SK-N-SH treated with all-trans-retinoic acid at 6 μM for 48 hours (cell line): ENCODE data around the gene PLEKHG4B.

Experiments
- ATAC-seq: fragments of 200-7000 bp; cut with Tn5 transposase; 3 replicates; pipeline ENCODE4 v1.9.1; 2020; ENCODE audit warnings: mild to moderate bottlenecking, moderate library complexity
- ARNTL ChIP-seq: fragments of 450-650 bp; formaldehyde crosslinking; IDR thresholded peaks from 2 replicates; pipeline ENCODE4 v1.5.0; 2020; ENCODE audit warnings: low read depth, mild to moderate bottlenecking, moderate library complexity, borderline replicate concordance
- BACH2 ChIP-seq: fragments of 250-450 bp; sonication (Bioruptor Pico); IDR thresholded peaks from 2 replicates; pipeline ENCODE4 v1.9.0; 2021; ENCODE audit warnings: mild to moderate bottlenecking, borderline replicate concordance
- CSDC2 ChIP-seq: fragments of 250-450 bp; sonication (Bioruptor Pico); IDR thresholded peaks from 2 replicates; pipeline ENCODE4 v1.5.0; 2020; ENCODE audit warnings: mild to moderate bottlenecking, moderate library complexity
- GLIS3 ChIP-seq: fragments of 250-450 bp; sonication (Bioruptor Pico); IDR thresholded peaks from 2 replicates; pipeline ENCODE4 v1.5.0; 2020; ENCODE audit warnings: mild to moderate bottlenecking, moderate library complexity
- ISL1 ChIP-seq: fragments of 250-450 bp; sonication (Bioruptor Pico); IDR thresholded peaks from 2 replicates; pipeline ENCODE4 v2.1.2; 2022; ENCODE audit warnings: mild to moderate bottlenecking, moderate library complexity
- OSR1 ChIP-seq: fragments of 250-450 bp; sonication (Bioruptor Pico); IDR thresholded peaks from 2 replicates; pipeline ENCODE4 v1.8.0; 2022; ENCODE audit warnings: moderate library complexity, mild to moderate bottlenecking, inconsistent platforms
- PPARA ChIP-seq: fragments of 250-450 bp; sonication (Bioruptor Pico); IDR thresholded peaks from 2 replicates; pipeline ENCODE4 v1.5.0; 2020; ENCODE audit warnings: mild to moderate bottlenecking, borderline replicate concordance
- RARB ChIP-seq: fragments of 250-450 bp; sonication (Bioruptor Pico); IDR thresholded peaks from 2 replicates; pipeline ENCODE4 v1.8.0; 2021; ENCODE audit warnings: mild to moderate bottlenecking, moderate library complexity
- TCF4 ChIP-seq: fragments of 250-450 bp; sonication (Bioruptor Pico); IDR thresholded peaks from 2 replicates; pipeline ENCODE4 v1.8.0; 2021; ENCODE audit warnings: mild to moderate bottlenecking, moderate library complexity, borderline replicate concordance
- TOX ChIP-seq: fragments of 250-450 bp; sonication (Bioruptor Pico); IDR thresholded peaks from 2 replicates; pipeline ENCODE4 v1.8.0; 2021; ENCODE audit warnings: mild to moderate bottlenecking, moderate library complexity, borderline replicate concordance
- ZC3H10 ChIP-seq: fragments of 250-450 bp; sonication (Bioruptor Pico); IDR thresholded peaks from 2 replicates; pipeline ENCODE4 v1.5.1; 2021; ENCODE audit warnings: mild to moderate bottlenecking, moderate library complexity
- ZFP3 ChIP-seq: fragments of 250-450 bp; sonication (Bioruptor Pico); IDR thresholded peaks from 2 replicates; pipeline ENCODE4 v1.5.0; 2020; ENCODE audit warnings: mild to moderate bottlenecking, moderate library complexity
- ZFP30 ChIP-seq: fragments of 450-650 bp; formaldehyde crosslinking; IDR thresholded peaks from 2 replicates; pipeline ENCODE4 v1.5.0; 2022; ENCODE audit warnings: mild to moderate bottlenecking, moderate library complexity
- ZNF70 ChIP-seq: fragments of 450-650 bp; formaldehyde crosslinking; IDR thresholded peaks from 2 replicates; pipeline ENCODE4 v1.5.0; 2020; ENCODE audit warnings: mild to moderate bottlenecking, moderate library complexity
- TF ChIP-seq, protein P1 (sequence below): fragments of 250-450 bp; sonication (Bioruptor Pico); IDR thresholded peaks from 2 replicates; pipeline ENCODE4 v1.8.0; 2021; ENCODE audit warnings: low read depth, mild to moderate bottlenecking, moderate library complexity, borderline replicate concordance
- TF ChIP-seq, protein P2 (sequence below): fragments of 250-450 bp; sonication (Bioruptor Pico); IDR thresholded peaks from 2 replicates; pipeline ENCODE4 v1.8.0; 2020; ENCODE audit warnings: mild to moderate bottlenecking, moderate library complexity, borderline replicate concordance
- TF ChIP-seq, protein P3 (sequence below): fragments of 250-450 bp; sonication (Bioruptor Pico); IDR thresholded peaks from 2 replicates; pipeline ENCODE4 v1.5.0; 2020; ENCODE audit warnings: mild to moderate bottlenecking, moderate library complexity

Gene PLEKHG4B

DNA sequence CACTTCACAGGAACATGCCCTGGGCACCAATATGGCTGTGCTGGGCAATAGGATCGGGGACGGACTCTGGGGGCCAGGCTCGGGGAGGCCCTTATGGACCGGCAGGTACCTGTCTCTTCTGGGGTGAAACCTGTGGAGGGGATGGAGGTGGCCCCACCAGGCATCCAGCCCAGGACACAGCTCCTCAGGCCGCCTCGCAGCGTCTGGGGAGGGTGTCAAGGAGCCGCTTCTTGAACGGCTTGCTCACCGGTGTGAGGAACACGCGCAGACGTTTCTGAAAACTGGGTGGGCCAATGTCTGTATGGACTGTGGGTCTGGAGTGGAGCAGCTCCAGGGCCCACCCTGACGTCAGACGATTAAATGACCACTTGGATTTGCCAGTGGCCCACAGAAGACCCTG is 45.8 kb downstream of the PLEKHG4B start:
- TF ChIP-seq TOX (CRISPR knock-in tag): no peak
- TF ChIP-seq BACH2: no peak
- no peak for TF ChIP-seq CSDC2
- TF ChIP-seq, protein P1, sequence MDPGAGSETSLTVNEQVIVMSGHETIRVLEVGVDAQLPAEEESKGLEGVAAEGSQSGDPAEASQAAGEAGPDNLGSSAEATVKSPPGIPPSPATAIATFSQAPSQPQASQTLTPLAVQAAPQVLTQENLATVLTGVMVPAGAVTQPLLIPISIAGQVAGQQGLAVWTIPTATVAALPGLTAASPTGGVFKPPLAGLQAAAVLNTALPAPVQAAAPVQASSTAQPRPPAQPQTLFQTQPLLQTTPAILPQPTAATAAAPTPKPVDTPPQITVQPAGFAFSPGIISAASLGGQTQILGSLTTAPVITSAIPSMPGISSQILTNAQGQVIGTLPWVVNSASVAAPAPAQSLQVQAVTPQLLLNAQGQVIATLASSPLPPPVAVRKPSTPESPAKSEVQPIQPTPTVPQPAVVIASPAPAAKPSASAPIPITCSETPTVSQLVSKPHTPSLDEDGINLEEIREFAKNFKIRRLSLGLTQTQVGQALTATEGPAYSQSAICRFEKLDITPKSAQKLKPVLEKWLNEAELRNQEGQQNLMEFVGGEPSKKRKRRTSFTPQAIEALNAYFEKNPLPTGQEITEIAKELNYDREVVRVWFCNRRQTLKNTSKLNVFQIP (CRISPR knock-in tag): no peak
- TF ChIP-seq ARNTL (CRISPR knock-in tag): no peak
- TF ChIP-seq TCF4 (CRISPR knock-in tag): no peak
- TF ChIP-seq, protein P2, sequence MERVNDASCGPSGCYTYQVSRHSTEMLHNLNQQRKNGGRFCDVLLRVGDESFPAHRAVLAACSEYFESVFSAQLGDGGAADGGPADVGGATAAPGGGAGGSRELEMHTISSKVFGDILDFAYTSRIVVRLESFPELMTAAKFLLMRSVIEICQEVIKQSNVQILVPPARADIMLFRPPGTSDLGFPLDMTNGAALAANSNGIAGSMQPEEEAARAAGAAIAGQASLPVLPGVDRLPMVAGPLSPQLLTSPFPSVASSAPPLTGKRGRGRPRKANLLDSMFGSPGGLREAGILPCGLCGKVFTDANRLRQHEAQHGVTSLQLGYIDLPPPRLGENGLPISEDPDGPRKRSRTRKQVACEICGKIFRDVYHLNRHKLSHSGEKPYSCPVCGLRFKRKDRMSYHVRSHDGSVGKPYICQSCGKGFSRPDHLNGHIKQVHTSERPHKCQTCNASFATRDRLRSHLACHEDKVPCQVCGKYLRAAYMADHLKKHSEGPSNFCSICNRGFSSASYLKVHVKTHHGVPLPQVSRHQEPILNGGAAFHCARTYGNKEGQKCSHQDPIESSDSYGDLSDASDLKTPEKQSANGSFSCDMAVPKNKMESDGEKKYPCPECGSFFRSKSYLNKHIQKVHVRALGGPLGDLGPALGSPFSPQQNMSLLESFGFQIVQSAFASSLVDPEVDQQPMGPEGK (CRISPR knock-in tag): no peak
- TF ChIP-seq ZFP3 (CRISPR knock-in tag): no peak
- TF ChIP-seq, protein P3, sequence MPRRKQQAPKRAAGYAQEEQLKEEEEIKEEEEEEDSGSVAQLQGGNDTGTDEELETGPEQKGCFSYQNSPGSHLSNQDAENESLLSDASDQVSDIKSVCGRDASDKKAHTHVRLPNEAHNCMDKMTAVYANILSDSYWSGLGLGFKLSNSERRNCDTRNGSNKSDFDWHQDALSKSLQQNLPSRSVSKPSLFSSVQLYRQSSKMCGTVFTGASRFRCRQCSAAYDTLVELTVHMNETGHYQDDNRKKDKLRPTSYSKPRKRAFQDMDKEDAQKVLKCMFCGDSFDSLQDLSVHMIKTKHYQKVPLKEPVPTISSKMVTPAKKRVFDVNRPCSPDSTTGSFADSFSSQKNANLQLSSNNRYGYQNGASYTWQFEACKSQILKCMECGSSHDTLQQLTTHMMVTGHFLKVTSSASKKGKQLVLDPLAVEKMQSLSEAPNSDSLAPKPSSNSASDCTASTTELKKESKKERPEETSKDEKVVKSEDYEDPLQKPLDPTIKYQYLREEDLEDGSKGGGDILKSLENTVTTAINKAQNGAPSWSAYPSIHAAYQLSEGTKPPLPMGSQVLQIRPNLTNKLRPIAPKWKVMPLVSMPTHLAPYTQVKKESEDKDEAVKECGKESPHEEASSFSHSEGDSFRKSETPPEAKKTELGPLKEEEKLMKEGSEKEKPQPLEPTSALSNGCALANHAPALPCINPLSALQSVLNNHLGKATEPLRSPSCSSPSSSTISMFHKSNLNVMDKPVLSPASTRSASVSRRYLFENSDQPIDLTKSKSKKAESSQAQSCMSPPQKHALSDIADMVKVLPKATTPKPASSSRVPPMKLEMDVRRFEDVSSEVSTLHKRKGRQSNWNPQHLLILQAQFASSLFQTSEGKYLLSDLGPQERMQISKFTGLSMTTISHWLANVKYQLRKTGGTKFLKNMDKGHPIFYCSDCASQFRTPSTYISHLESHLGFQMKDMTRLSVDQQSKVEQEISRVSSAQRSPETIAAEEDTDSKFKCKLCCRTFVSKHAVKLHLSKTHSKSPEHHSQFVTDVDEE (CRISPR knock-in tag): no peak

DNA sequence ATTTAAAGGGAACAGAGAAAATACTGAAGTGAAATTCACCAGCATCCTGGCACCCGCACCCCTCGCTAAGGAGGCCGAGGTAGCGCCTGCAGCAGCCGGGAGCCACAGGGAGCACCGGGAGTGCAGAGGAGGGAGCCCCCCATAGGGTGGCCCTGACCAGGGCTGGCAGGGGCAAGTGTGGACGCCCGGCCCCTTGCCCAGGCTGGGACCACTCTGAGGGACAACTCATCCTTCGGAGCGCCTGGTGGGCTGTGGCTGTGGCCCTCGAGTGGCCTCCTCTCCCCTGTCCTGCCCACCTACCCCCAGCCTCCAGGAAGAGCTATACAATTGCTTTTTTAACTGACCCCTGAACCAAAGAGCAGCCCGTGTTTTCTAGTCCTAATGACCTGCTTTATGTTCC is 47.0 kb downstream of the PLEKHG4B start:
- ATAC-seq: no peak
- TF ChIP-seq OSR1 (no peak), ZNF70 (CRISPR knock-in tag) (no peak), ZFP3 (CRISPR knock-in tag) (no peak), CSDC2 (no peak), ARNTL (CRISPR knock-in tag) (no peak), GLIS3 (CRISPR knock-in tag) (no peak)
- TF ChIP-seq, protein P2 (CRISPR knock-in tag): no peak
- TF ChIP-seq, protein P1 (CRISPR knock-in tag): no peak
- TF ChIP-seq, all 23 proteins: peak for 0

More for the DNA sequence above, 45.8 kb downstream of the PLEKHG4B start:
- no peak for ATAC-seq

DNA sequence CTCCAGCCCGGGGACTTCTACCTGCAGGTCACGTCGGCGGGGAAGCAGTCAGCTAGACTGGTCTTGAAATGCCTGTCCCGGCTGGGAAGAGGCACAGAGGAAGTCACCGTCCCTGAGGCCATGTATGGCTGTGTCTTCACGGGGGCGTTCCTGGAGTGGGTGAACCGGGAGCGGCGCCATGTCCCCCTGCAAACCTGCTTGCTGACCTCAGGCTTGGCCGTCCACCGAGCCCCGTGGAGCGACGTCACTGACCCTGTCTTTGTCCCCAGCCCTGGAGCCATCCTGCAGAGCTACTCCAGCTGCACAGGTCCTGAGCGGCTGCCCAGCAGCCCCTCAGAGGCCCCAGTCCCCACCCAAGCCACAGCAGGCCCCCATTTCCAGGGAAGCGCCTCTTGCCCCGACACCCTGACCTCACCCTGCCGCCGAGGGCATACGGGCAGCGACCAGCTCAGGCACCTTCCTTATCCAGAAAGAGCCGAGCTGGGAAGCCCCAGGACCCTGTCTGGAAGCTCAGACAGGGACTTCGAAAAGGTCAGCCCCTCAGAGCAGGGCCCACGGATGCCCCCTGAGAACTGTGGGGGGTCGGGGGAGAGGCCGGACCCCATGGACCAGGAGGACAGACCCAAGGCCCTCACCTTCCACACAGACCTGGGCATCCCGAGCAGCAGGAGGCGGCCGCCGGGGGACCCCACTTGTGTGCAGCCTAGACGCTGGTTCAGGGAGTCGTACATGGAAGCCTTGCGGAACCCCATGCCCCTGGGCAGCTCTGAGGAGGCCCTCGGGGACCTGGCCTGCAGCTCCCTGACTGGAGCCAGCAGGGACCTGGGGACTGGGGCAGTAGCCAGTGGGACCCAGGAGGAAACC is 47.8 kb downstream of the PLEKHG4B start:
- no peak for ATAC-seq
- TF ChIP-seq ZNF70 (CRISPR knock-in tag): no peak
- no peak for TF ChIP-seq OSR1
- no peak for TF ChIP-seq ZFP30 (CRISPR knock-in tag)
- TF ChIP-seq, protein P2 (CRISPR knock-in tag): no peak
- TF ChIP-seq, protein P1 (CRISPR knock-in tag): no peak
- no peak for TF ChIP-seq ZC3H10 (CRISPR knock-in tag)
- no peak for TF ChIP-seq PPARA (CRISPR knock-in tag)
- TF ChIP-seq CSDC2: no peak
- no peak for TF ChIP-seq RARB (CRISPR knock-in tag)
- TF ChIP-seq TOX (CRISPR knock-in tag): no peak
- TF ChIP-seq, protein P3 (CRISPR knock-in tag): no peak
- no peak for TF ChIP-seq ISL1 (CRISPR knock-in tag)
- no peak for TF ChIP-seq TCF4 (CRISPR knock-in tag)
